HepG2 (cell line): ENCODE measurements around the gene OTUD1. TPM values are rescaled to one million over a fixed set of nuclear protein-coding genes. Genes with fewer than 3 reads are reported as not detected.

Experiments used
- FOXM1 ChIP-seq: sonication (generic); formaldehyde crosslinking; IDR thresholded peaks from 2 replicates; pipeline ENCODE4 v1.5.0; 2020; ENCODE audit warnings: missing genetic modification reagents
- PLRG1 ChIP-seq: fragments of 450-650 bp; conservative IDR thresholded peaks from 2 replicates; pipeline ENCODE4 v1.6.1; 2016
- SATB2 ChIP-seq: sonication (generic); formaldehyde crosslinking; IDR thresholded peaks from 2 replicates; pipeline ENCODE4 v1.5.0; 2020; ENCODE audit warnings: missing genetic modification reagents
- YEATS4 ChIP-seq: sonication (generic); formaldehyde crosslinking; IDR thresholded peaks from 2 replicates; pipeline ENCODE4 v1.4.0; 2020; ENCODE audit warnings: missing genetic modification reagents, borderline replicate concordance
- ZNF431 ChIP-seq: sonication (generic); formaldehyde crosslinking; IDR thresholded peaks from 2 replicates; pipeline ENCODE4 v1.9.0; 2022; ENCODE audit warnings: missing genetic modification reagents, low read depth, mild to moderate bottlenecking, borderline replicate concordance
- ZNF766 ChIP-seq: sonication (generic); formaldehyde crosslinking; IDR thresholded peaks from 2 replicates; pipeline ENCODE4 v1.5.0; 2020; ENCODE audit warnings: missing genetic modification reagents, borderline replicate concordance
- ZNF768 ChIP-seq: sonication (generic); formaldehyde crosslinking; IDR thresholded peaks from 2 replicates; pipeline ENCODE4 v1.4.0; 2020; ENCODE audit warnings: missing genetic modification reagents
- ZNF883 ChIP-seq: sonication (generic); formaldehyde crosslinking; IDR thresholded peaks from 2 replicates; pipeline ENCODE4 v1.5.1; 2020; ENCODE audit warnings: mild to moderate bottlenecking, missing genetic modification reagents; ENCODE audit errors: not compliant biosample characterization
- polyA plus RNA-seq, 8 experiments: library from polyadenylated mRNA; depleted of rRNA in 3 of 8; stranded (reverse) in 7 of 8; unstranded in 1 of 8; fragments of >200 nt; fragmentation: Illumina TruSeq in 4 of 8; extraction: Trizol in 4 of 8; gene quantifications; 2 replicates each; pipeline versions ENCODE4 v1.2.1 to v1.2.3, GENCODE V29; 2011 to 2016; ENCODE audit warnings: low read depth in 4 of 8, missing spikeins in 1 of 8, mixed read lengths in 1 of 8; ENCODE audit not compliant: insufficient read depth in 1 of 8
- total RNA-seq, 5 experiments: library from RNA; depleted of rRNA; stranded (reverse); fragments of >200 nt; fragmentation: Illumina TruSeq; extraction: Trizol; gene quantifications; 2 replicates each; pipeline ENCODE4 v1.2.3, GENCODE V29; 2016; ENCODE audit warnings: low read depth in 1 of 5
- TF ChIP-seq, protein P1 (sequence below): sonication (generic); formaldehyde crosslinking; IDR thresholded peaks from 2 replicates; pipeline ENCODE4 v1.4.0; 2020; ENCODE audit warnings: missing genetic modification reagents, mild to moderate bottlenecking, borderline replicate concordance
- TF ChIP-seq, protein P2 (sequence below): sonication (generic); formaldehyde crosslinking; IDR thresholded peaks from 2 replicates; pipeline ENCODE4 v1.5.0; 2020; ENCODE audit warnings: mild to moderate bottlenecking, missing genetic modification reagents

Gene OTUD1
- total and polyA plus RNA-seq, 2 of the 13 experiments (the other 11 are each of a cell fraction or from before 2014, with no cell fraction given) = 1.2 to 1.4 TPM

DNA sequence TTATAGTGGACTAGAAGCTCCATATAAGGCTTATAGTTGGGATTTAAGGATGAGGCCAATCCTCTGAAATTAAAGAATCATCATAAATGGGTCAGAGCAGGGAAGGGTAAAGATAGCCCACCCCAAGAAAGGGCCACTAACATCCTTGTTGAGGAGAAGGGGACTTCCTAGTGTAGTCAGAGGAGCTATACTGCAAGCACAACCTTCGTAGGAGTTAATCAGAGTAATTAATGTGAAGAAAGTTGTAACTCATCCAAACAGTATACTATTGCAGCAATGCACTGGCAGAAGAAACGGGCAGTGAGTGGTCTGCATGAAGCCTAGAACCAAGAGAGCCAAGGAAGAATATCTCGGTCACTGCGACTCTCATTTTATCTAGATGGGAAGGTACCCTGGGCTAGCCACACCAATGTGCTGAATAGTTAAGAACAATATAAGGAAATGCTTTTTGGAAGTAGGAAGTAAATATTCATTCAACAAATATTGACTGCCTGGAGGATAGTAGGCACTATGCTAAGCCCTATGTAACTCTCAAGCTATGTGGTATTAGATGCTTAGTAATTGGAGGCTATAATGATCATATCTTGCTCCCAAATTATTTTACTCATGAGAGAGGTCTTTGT, 13.3 kb downstream of the OTUD1 start (continued):
- TF ChIP-seq ZNF766 (no peak), ZNF768 (CRISPR knock-in tag) (no peak), ZNF883 (CRISPR knock-in tag) (no peak), FOXM1 (CRISPR knock-in tag) (no peak), PLRG1 (no peak), YEATS4 (CRISPR knock-in tag) (no peak), ZNF431 (CRISPR knock-in tag) (no peak), SATB2 (CRISPR knock-in tag) (no peak)
- TF ChIP-seq, protein P1, sequence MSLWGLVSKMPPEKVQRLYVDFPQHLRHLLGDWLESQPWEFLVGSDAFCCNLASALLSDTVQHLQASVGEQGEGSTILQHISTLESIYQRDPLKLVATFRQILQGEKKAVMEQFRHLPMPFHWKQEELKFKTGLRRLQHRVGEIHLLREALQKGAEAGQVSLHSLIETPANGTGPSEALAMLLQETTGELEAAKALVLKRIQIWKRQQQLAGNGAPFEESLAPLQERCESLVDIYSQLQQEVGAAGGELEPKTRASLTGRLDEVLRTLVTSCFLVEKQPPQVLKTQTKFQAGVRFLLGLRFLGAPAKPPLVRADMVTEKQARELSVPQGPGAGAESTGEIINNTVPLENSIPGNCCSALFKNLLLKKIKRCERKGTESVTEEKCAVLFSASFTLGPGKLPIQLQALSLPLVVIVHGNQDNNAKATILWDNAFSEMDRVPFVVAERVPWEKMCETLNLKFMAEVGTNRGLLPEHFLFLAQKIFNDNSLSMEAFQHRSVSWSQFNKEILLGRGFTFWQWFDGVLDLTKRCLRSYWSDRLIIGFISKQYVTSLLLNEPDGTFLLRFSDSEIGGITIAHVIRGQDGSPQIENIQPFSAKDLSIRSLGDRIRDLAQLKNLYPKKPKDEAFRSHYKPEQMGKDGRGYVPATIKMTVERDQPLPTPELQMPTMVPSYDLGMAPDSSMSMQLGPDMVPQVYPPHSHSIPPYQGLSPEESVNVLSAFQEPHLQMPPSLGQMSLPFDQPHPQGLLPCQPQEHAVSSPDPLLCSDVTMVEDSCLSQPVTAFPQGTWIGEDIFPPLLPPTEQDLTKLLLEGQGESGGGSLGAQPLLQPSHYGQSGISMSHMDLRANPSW (CRISPR knock-in tag) = no peak
- TF ChIP-seq, protein P2, sequence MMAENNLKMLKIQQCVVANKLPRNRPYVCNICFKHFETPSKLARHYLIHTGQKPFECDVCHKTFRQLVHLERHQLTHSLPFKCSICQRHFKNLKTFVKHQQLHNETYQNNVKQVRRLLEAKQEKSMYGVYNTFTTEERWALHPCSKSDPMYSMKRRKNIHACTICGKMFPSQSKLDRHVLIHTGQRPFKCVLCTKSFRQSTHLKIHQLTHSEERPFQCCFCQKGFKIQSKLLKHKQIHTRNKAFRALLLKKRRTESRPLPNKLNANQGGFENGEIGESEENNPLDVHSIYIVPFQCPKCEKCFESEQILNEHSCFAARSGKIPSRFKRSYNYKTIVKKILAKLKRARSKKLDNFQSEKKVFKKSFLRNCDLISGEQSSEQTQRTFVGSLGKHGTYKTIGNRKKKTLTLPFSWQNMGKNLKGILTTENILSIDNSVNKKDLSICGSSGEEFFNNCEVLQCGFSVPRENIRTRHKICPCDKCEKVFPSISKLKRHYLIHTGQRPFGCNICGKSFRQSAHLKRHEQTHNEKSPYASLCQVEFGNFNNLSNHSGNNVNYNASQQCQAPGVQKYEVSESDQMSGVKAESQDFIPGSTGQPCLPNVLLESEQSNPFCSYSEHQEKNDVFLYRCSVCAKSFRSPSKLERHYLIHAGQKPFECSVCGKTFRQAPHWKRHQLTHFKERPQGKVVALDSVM (CRISPR knock-in tag) = no peak
